Fibroblast of the aortic adventitia (primary cell): ENCODE measurements around the gene ACSM2B. TPM values are rescaled to one million over a fixed set of nuclear protein-coding genes. Genes with fewer than 3 reads are reported as not detected.

Experiments used
- DNase-seq: peaks from one replicate; pipeline ENCODE4 v3.0.0-alpha.2; 2010; ENCODE audit warnings: low read depth
- H3K4me3 ChIP-seq: 2 replicates; pipeline ENCODE4 v1.5.1; 2011; ENCODE audit warnings: low read depth, mild to moderate bottlenecking, control low read depth, low read length, moderate library complexity
- CTCF ChIP-seq: IDR thresholded peaks from 2 replicates; pipeline ENCODE4 v1.5.1; 2011; ENCODE audit warnings: mild to moderate bottlenecking, low read length, control low read depth, inconsistent platforms; ENCODE audit not compliant: insufficient read depth
- total RNA-seq: library from RNA; depleted of rRNA; stranded (reverse); fragments of >200 nt; gene quantifications from 2 replicates; pipeline ENCODE4 v1.2.3, GENCODE V29; 2012; ENCODE audit warnings: low replicate concordance

ACSM2B gene
- total RNA-seq, 1 donor, result not detected

- TF ChIP-seq CTCF, result no peak
- no peak overlapping the region for H3K4me3 ChIP-seq
- DNase-seq, result no peak
These were observed 41.1 kb upstream of the ACSM2B start for GRCh38 chr16:20617271-20617670.

- DNase-seq, result no peak
- no peak overlapping the region for H3K4me3 ChIP-seq
- TF ChIP-seq CTCF, result no peak
These were observed 38.3 kb upstream of the ACSM2B start for GRCh38 chr16:20614186-20615141.

- no peak overlapping the region for H3K4me3 ChIP-seq
- no peak for DNase-seq
- no peak for TF ChIP-seq CTCF
These were observed 37.5 kb upstream of the ACSM2B start for GRCh38 chr16:20613481-20614185.

- DNase-seq, result no peak
- H3K4me3 ChIP-seq, result no peak overlapping the region
- TF ChIP-seq CTCF, result no peak
These were observed 36.6 kb upstream of the ACSM2B start for GRCh38 chr16:20612551-20613480.

GRCh38 chr16:20611975-20612481 lies 35.9 kb upstream of the ACSM2B start:
- DNase-seq, result no peak
- no peak for TF ChIP-seq CTCF
- H3K4me3 ChIP-seq, result no peak overlapping the region

GRCh38 chr16:20611350-20611902 lies 35.3 kb upstream of the ACSM2B start:
- H3K4me3 ChIP-seq, result no peak overlapping the region
- no peak for DNase-seq
- no peak for TF ChIP-seq CTCF
